SU-DHL-6 (cell line): ENCODE data around the gene MLH1.
"Not testable (repeated sequence)": the region's sequence is repeated elsewhere in the genome, so short reads cannot be mapped to it uniquely, and the experiment has no call there.

Experiments
- H2AFZ ChIP-seq: fragments of 200-600 bp; sonication (generic); 2 replicates; pipeline ENCODE4 v1.6.1; 2014; ENCODE audit warnings: low read depth, mild to moderate bottlenecking, moderate library complexity, mixed read lengths, antibody characterized with exemption, low read length; ENCODE audit not compliant: severe bottlenecking
- H3F3A ChIP-seq: fragments of 200-600 bp; shearing (Covaris generic); 2 replicates; pipeline ENCODE4 v1.6.0; 2016; ENCODE audit warnings: antibody characterized with exemption, mild to moderate bottlenecking; ENCODE audit not compliant: insufficient read depth
- H3K27ac ChIP-seq: fragments of 200-600 bp; sonication (generic); 2 replicates; pipeline ENCODE4 v1.5.1; 2016; ENCODE audit warnings: low read depth, mild to moderate bottlenecking, low read length, moderate library complexity, mixed read lengths
- H3K27me3 ChIP-seq: fragments of 200-600 bp; sonication (generic), shearing (Covaris generic); 2 replicates; pipeline ENCODE4 v1.6.0; 2014; ENCODE audit warnings: mild to moderate bottlenecking, low read length
- H3K36me3 ChIP-seq: fragments of 200-600 bp; sonication (generic); 2 replicates; pipeline ENCODE4 v1.6.1; 2014; ENCODE audit warnings: mild to moderate bottlenecking, low read length, mixed read lengths
- H3K4me2 ChIP-seq: fragments of 300-600, 200-600 bp; shearing (Covaris generic), sonication (generic); 2 replicates; pipeline ENCODE4 v1.6.0; 2014; ENCODE audit warnings: low read length, low read depth, mild to moderate bottlenecking; ENCODE audit not compliant: poor library complexity, severe bottlenecking
- H3K4me3 ChIP-seq: fragments of 200-600 bp; sonication (generic); 2 replicates; pipeline ENCODE4 v1.5.1; 2014; ENCODE audit warnings: antibody characterized with exemption, low read length, mild to moderate bottlenecking, mixed read lengths; ENCODE audit not compliant: insufficient read depth, poor library complexity, severe bottlenecking
- H3K79me2 ChIP-seq: fragments of 200-600 bp; sonication (generic); 2 replicates; pipeline ENCODE4 v1.6.1; 2014; ENCODE audit warnings: mild to moderate bottlenecking, low read length, moderate library complexity; ENCODE audit not compliant: insufficient read depth
- H3K9ac ChIP-seq: fragments of 200-600 bp; sonication (generic); 2 replicates; pipeline ENCODE4 v1.7.0; 2014; ENCODE audit warnings: mild to moderate bottlenecking, low read length
- H3K9me2 ChIP-seq: fragments of 200-600 bp; sonication (generic); replicated peaks from 2 replicates; pipeline ENCODE4 v1.6.1; 2014; ENCODE audit warnings: low read length; ENCODE audit not compliant: insufficient read depth
- H3K9me3 ChIP-seq: fragments of 200-600 bp; sonication (generic); 2 replicates; pipeline ENCODE4 v1.6.1; 2014; ENCODE audit warnings: low read length, mixed read lengths; ENCODE audit not compliant: insufficient read depth
- H4K20me1 ChIP-seq: fragments of 200-600 bp; sonication (generic); 2 replicates; pipeline ENCODE4 v1.6.1; 2014; ENCODE audit warnings: low read depth, mild to moderate bottlenecking, antibody characterized with exemption, low read length, moderate library complexity, mixed read lengths
- EZH2phosphoT487 ChIP-seq: fragments of 200-600 bp; sonication (generic), shearing (Covaris generic); conservative IDR thresholded peaks from 2 replicates; pipeline ENCODE4 v1.6.1; 2018; ENCODE audit warnings: mild to moderate bottlenecking, antibody characterized with exemption, low read length, moderate library complexity, mixed read lengths
- TF ChIP-seq, protein P1 (sequence below): fragments of 200-600 bp; sonication (generic); IDR thresholded peaks from one replicate; pipeline ENCODE4 v1.5.1; 2017; ENCODE audit warnings: antibody characterized with exemption, mild to moderate bottlenecking, low read length, moderate library complexity; ENCODE audit not compliant: insufficient read depth, poor library complexity, severe bottlenecking

MLH1 gene

DNA sequence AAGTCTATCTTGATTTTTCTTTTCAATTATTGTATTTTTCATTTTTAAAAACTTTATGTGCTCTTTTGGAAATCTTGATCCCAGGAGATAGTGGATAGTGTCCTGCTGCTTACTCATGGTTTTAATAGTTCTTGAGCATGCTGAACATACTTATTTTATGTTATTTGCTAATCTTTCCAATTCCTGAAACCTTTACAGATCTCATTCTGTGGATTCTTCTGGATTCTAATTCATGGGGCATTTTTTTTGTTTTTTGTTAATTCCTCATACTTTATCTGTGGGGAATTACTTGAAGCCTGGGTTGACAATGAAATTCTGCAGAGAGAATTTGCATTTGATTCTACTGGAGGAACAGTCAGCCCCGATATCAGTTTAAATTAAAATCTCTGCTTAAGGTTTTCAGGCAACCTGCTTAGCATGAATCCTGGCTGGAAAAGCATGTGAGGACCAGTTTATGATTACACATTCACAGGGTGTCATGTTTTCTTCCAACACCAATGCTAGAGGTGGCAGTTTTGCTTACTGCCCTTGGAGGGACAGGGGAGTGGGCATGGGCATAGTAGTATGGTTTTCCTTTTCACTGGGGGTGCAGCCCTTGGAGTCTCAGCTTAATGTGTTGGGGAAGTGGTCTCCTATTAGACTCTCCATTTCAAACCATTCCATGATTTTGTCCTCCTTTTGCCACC is 46.0 kb downstream of the MLH1 start:
- H3K36me3 ChIP-seq: peaks cover 34% of the 10 kb centered on the region
- H3K9ac ChIP-seq: no peak overlapping the region

DNA sequence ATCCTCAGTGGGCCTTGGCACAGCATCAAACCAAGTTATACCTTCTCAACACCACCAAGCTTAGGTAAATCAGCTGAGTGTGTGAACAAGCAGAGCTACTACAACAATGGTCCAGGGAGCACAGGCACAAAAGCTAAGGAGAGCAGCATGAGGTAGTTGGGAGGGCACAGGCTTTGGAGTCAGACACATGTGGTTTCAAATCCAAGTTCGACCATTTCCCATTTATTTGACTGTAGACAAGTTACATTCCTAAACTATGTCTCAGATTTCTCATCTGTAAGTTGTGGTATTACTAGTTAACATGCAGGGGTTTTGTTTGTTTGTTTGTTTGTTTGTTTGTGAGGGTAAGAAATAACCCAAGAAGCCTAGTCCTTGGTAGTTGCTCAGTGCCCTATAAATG is 46.9 kb downstream of the MLH1 start:
- H2AFZ ChIP-seq: no peak overlapping the region
- peaks cover 27% of the 10 kb centered on the region for H3K36me3 ChIP-seq

More for the DNA sequence above, 46.0 kb downstream of the MLH1 start:
- Histone ChIP-seq H3F3A (no peaks in the 10 kb centered on the region), H3K9me2 (no peaks in the 10 kb centered on the region), H3K27ac (no peak overlapping the region), H3K79me2 (no peaks in the 10 kb centered on the region), H3K9me3 (no peaks in the 10 kb centered on the region), H4K20me1 (no peaks in the 10 kb centered on the region; the same call in 1 of the 2 replicates), H3K4me3 (no peak overlapping the region), H3K27me3 (no peaks in the 10 kb centered on the region), H2AFZ (no peak overlapping the region), H3K4me2 (no peak overlapping the region)
- TF ChIP-seq EZH2phosphoT487: no peak
- TF ChIP-seq, protein P1, sequence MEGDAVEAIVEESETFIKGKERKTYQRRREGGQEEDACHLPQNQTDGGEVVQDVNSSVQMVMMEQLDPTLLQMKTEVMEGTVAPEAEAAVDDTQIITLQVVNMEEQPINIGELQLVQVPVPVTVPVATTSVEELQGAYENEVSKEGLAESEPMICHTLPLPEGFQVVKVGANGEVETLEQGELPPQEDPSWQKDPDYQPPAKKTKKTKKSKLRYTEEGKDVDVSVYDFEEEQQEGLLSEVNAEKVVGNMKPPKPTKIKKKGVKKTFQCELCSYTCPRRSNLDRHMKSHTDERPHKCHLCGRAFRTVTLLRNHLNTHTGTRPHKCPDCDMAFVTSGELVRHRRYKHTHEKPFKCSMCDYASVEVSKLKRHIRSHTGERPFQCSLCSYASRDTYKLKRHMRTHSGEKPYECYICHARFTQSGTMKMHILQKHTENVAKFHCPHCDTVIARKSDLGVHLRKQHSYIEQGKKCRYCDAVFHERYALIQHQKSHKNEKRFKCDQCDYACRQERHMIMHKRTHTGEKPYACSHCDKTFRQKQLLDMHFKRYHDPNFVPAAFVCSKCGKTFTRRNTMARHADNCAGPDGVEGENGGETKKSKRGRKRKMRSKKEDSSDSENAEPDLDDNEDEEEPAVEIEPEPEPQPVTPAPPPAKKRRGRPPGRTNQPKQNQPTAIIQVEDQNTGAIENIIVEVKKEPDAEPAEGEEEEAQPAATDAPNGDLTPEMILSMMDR: no peak

DNA sequence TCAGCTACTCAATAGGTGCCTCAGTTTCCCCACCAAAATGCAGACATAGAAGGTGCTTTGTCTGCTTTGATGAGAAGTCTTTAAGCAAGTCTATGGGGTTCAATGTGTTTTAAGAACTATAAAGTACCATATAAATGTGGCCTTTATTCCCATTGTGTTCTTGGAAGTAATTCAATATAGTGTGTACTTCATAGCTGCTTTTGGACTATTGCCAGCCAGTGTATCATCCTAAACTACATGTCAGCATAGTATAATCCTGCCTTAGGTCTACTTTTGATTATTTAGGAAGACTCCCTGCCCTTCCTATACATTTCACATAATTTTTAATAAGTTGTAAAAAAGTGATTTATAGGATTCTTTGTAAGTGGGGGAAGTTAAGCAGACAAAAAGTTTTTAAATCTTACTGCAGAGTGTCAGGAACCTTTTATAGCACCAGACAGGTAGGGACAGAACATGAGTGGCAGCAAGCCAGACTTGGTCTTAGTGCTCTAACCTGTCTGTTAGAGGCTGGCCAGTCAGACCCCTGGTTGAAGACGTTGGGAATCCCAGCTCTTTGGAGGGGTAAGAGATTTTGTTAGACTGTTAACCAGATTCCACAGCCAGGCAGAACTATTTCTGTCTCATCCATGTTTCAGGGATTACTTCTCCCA is 48.4 kb downstream of the MLH1 start:
- Histone ChIP-seq H3K27me3 (no peaks in the 10 kb centered on the region), H3K27ac (no peak overlapping the region), H4K20me1 (no peaks in the 10 kb centered on the region; the same call in 1 of the 2 replicates), H2AFZ (no peak overlapping the region), H3K9me2 (no peaks in the 10 kb centered on the region), H3K4me2 (no peak overlapping the region), H3K4me3 (no peak overlapping the region), H3K9ac (no peak overlapping the region), H3K79me2 (no peaks in the 10 kb centered on the region), H3K9me3 (no peaks in the 10 kb centered on the region), H3K36me3 (peaks cover 18% of the 10 kb centered on the region; the same call in 1 of the 2 replicates), H3F3A (no peaks in the 10 kb centered on the region; the same call in 1 of the 2 replicates)
- TF ChIP-seq, protein P1: no peak
- no peak for TF ChIP-seq EZH2phosphoT487

More for the DNA sequence above, 46.9 kb downstream of the MLH1 start:
- H3K4me3 ChIP-seq: no peak overlapping the region
- H3K9me3 ChIP-seq: no peaks in the 10 kb centered on the region
- no peaks in the 10 kb centered on the region for H3K27me3 ChIP-seq
- H3F3A ChIP-seq: no peaks in the 10 kb centered on the region; the same call in 1 of the 2 replicates
- no peak overlapping the region for H3K4me2 ChIP-seq
- no peak for TF ChIP-seq EZH2phosphoT487
- TF ChIP-seq, protein P1: no peak
- no peak overlapping the region for H3K9ac ChIP-seq
- H4K20me1 ChIP-seq: no peaks in the 10 kb centered on the region; the same call in 1 of the 2 replicates
- H3K27ac ChIP-seq: no peak overlapping the region
- no peaks in the 10 kb centered on the region for H3K9me2 ChIP-seq
- no peaks in the 10 kb centered on the region for H3K79me2 ChIP-seq

DNA sequence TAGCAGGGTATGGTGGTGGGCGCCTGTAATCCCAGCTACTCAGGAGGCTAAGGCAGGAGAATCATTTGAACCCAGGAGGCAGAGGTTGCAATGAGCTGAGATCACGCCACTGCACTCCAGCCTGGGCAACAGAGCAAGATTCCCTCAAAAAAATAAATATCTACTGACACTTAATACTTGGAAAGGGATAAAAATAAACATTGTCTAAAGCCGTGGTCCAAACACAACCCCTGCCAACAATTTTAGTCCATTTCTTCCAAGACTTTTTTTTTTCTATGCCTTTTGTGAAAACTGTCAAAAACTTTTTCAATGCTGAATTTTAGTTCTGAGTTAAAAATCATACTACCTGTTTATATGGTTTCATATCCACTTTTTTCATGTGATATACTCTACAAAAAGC is 49.4 kb downstream of the MLH1 start:
- not testable (repeated sequence) for H3K27ac ChIP-seq, H4K20me1 ChIP-seq, H3K4me2 ChIP-seq, H3K79me2 ChIP-seq, H3K9me2 ChIP-seq, H3K4me3 ChIP-seq, H3F3A ChIP-seq, H2AFZ ChIP-seq, H3K27me3 ChIP-seq, H3K9me3 ChIP-seq, H3K9ac ChIP-seq
- H3K36me3 ChIP-seq: peaks cover 18% of the 10 kb centered on the region; the same call in 1 of the 2 replicates
